SK-N-MC (cell line): Measurements from ENCODE around the gene SNAI1.

ENCODE experiments used
- DNase-seq: peaks from one replicate; pipeline ENCODE4 v3.0.0-alpha.2; 2011; ENCODE audit warnings: low read depth, low spot score
- H3K27ac ChIP-seq: fragments of 200-600 bp; sonication (generic); 2 replicates; pipeline ENCODE4 v1.5.1; 2016; ENCODE audit warnings: mixed run types
- H3K36me3 ChIP-seq: fragments of 200-600 bp; sonication (generic); 2 replicates; pipeline ENCODE4 v1.6.1; 2017; ENCODE audit warnings: antibody characterized with exemption, low read length, mixed read lengths; ENCODE audit not compliant: insufficient read depth
- H3K4me3 ChIP-seq: fragments of 200-600 bp; sonication (generic); 2 replicates; pipeline ENCODE4 v1.5.1; 2016
- H3K9ac ChIP-seq: fragments of 200-600 bp; sonication (generic); 2 replicates; pipeline ENCODE4 v1.8.0; 2017; ENCODE audit warnings: mixed run types, mixed read lengths; ENCODE audit not compliant: insufficient read length
- H3K9me3 ChIP-seq: fragments of 200-600 bp; sonication (generic); 2 replicates; pipeline ENCODE4 v1.6.1; 2017; ENCODE audit warnings: low read depth, mild to moderate bottlenecking, antibody characterized with exemption, low read length, moderate library complexity, mixed read lengths
- EZH2 ChIP-seq: fragments of 200-600 bp; sonication (generic); IDR thresholded peaks from one replicate; pipeline ENCODE4 v1.6.1; 2017; ENCODE audit warnings: antibody characterized with exemption
- FOXP2 ChIP-seq: optimal IDR thresholded peaks from 2 replicates; pipeline ENCODE3; 2011; ENCODE audit warnings: mild to moderate bottlenecking, moderate library complexity; ENCODE audit not compliant: insufficient read depth; ENCODE audit errors: extremely low read length, control extremely low read depth
- POLR2AphosphoS5 ChIP-seq: IDR thresholded peaks from 2 replicates; pipeline ENCODE4 v1.6.1; 2012; ENCODE audit warnings: mild to moderate bottlenecking, low read depth, low read length, borderline replicate concordance

The SNAI1 gene

GRCh38 chr20:49983848-49984408, 1.1 kb downstream of the SNAI1 start:
- Histone ChIP-seq H3K9me3 (no peaks in the 10 kb centered on the region), H3K36me3 (0 out of 2 replicates have a peak, but pooled peaks cover 4% of the 10 kb centered on the region), H3K4me3 (peak overlapping the region; percentile 92), H3K27ac (no peak overlapping the region), H3K9ac (peak overlapping the region; percentile 91)
- no peak for DNase-seq
- no peak for TF ChIP-seq EZH2

GRCh38 chr20:49984426-49985153, 1.8 kb downstream of the SNAI1 start:
- Histone ChIP-seq H3K4me3 (peak overlapping the region; percentile 92), H3K36me3 (0 out of 2 replicates have a peak, but pooled peaks cover 4% of the 10 kb centered on the region), H3K9ac (no peak overlapping the region), H3K9me3 (no peaks in the 10 kb centered on the region), H3K27ac (no peak overlapping the region)
- no peak for TF ChIP-seq POLR2AphosphoS5
- no peak for TF ChIP-seq FOXP2
- TF ChIP-seq EZH2 = no peak
- DNase-seq = no peak

GRCh38 chr20:49985157-49985556, 2.4 kb downstream of the SNAI1 start:
- Histone ChIP-seq H3K9ac (no peak overlapping the region), H3K4me3 (peak overlapping the region; percentile 16; the same call in 1 of the 2 replicates), H3K36me3 (0 out of 2 replicates have a peak, but pooled peaks cover 4% of the 10 kb centered on the region)

GRCh38 chr20:49985617-49986016, 2.8 kb downstream of the SNAI1 start:
- no peak for TF ChIP-seq FOXP2
- TF ChIP-seq EZH2 = no peak
- no peak for TF ChIP-seq POLR2AphosphoS5
- Histone ChIP-seq H3K9ac (no peak overlapping the region), H3K9me3 (no peaks in the 10 kb centered on the region), H3K36me3 (0 out of 2 replicates have a peak, but pooled peaks cover 4% of the 10 kb centered on the region), H3K27ac (no peak overlapping the region), H3K4me3 (0 out of 2 replicates have a peak overlapping the region, but pooled peaks have one; percentile 16)
- DNase-seq = no peak

More at GRCh38 chr20:49985157-49985556, 2.4 kb downstream of the SNAI1 start:
- no peak overlapping the region for H3K27ac ChIP-seq
- DNase-seq = no peak
- no peaks in the 10 kb centered on the region for H3K9me3 ChIP-seq
- TF ChIP-seq FOXP2 (no peak), POLR2AphosphoS5 (no peak), EZH2 (no peak)

- Histone ChIP-seq H3K27ac (no peak overlapping the region), H3K9ac (no peak overlapping the region), H3K36me3 (0 out of 2 replicates have a peak, but pooled peaks cover 4% of the 10 kb centered on the region), H3K4me3 (no peak overlapping the region), H3K9me3 (no peaks in the 10 kb centered on the region)
- DNase-seq = no peak
- TF ChIP-seq POLR2AphosphoS5 (no peak), FOXP2 (no peak), EZH2 (no peak)
Measured at GRCh38 chr20:49986049-49986448, 3.3 kb downstream of the SNAI1 start.

- H3K36me3 ChIP-seq = 0 out of 2 replicates have a peak, but pooled peaks cover 4% of the 10 kb centered on the region
- TF ChIP-seq EZH2 (no peak), FOXP2 (no peak), POLR2AphosphoS5 (no peak)
- H3K9me3 ChIP-seq = no peaks in the 10 kb centered on the region
- no peak overlapping the region for H3K4me3 ChIP-seq
- no peak overlapping the region for H3K9ac ChIP-seq
- H3K27ac ChIP-seq = peak overlapping the region; percentile 67
- DNase-seq = no peak
Measured at GRCh38 chr20:49987015-49987867, 4.5 kb downstream of the SNAI1 start.

GRCh38 chr20:49987868-49988690, 5.3 kb downstream of the SNAI1 start:
- DNase-seq = no peak
- H3K4me3 ChIP-seq = no peak overlapping the region
- TF ChIP-seq EZH2 = no peak
- TF ChIP-seq POLR2AphosphoS5 = no peak
- TF ChIP-seq FOXP2 = no peak
- H3K27ac ChIP-seq = peak overlapping the region; percentile 69; the same call in 1 of the 2 replicates
- 0 out of 2 replicates have a peak, but pooled peaks cover 4% of the 10 kb centered on the region for H3K36me3 ChIP-seq
- no peaks in the 10 kb centered on the region for H3K9me3 ChIP-seq
- no peak overlapping the region for H3K9ac ChIP-seq
